Uterus (tissue), 4 donors: ENCODE results near the gene FCRL5. TPM values are rescaled to one million over a fixed set of nuclear protein-coding genes. Genes with fewer than 3 reads are reported as not detected.
"Not testable (repeated sequence)": the region's sequence is repeated elsewhere in the genome, so short reads cannot be mapped to it uniquely, and the experiment has no call there.

Experiments used
- DNase-seq, 2 donors: peaks; one replicate each; pipeline ENCODE4 v3.0.0-alpha.2; 2019 to 2020
- H3K27ac ChIP-seq, 2 donors: fragments of 200-600 bp; sonication (generic); 1 replicate in 1 of 2; 2 replicates in 1 of 2; pipeline ENCODE4 v1.5.1; 2016 to 2018
- H3K27me3 ChIP-seq, 2 donors: fragments of 200-600 bp; sonication (generic); one replicate each; pipeline ENCODE4 v1.5.1; 2018 to 2019; ENCODE audit warnings: control low read depth in 1 of 2
- H3K36me3 ChIP-seq, 2 donors: fragments of 200-600 bp; sonication (generic); one replicate each; pipeline ENCODE4 v1.5.1; 2019; ENCODE audit warnings: control low read depth in 1 of 2
- H3K4me1 ChIP-seq, 2 donors: fragments of 200-600 bp; sonication (generic); one replicate each; pipeline ENCODE4 v1.5.1; 2018 to 2019; ENCODE audit warnings: control low read depth in 1 of 2
- H3K4me3 ChIP-seq, 2 donors: fragments of 200-600 bp; sonication (generic); 1 replicate in 1 of 2; 2 replicates in 1 of 2; pipeline ENCODE4 v1.5.1; 2018 to 2019; ENCODE audit warnings: mild to moderate bottlenecking in 1 of 2
- H3K9me3 ChIP-seq, 2 donors: fragments of 200-600 bp; sonication (generic); one replicate each; pipeline ENCODE4 v1.5.1; 2019; ENCODE audit warnings: control low read depth in 1 of 2
- POLR2A ChIP-seq, 2 donors: fragments of 450-650 bp; IDR thresholded peaks; one replicate each; pipeline ENCODE4 v1.6.1; 2016; ENCODE audit warnings: antibody characterized with exemption in 2 of 2, mild to moderate bottlenecking in 1 of 2, moderate library complexity in 1 of 2
- intact Hi-C: fragments of 100-400 bp; cut with DNase I; formaldehyde crosslinking; loops from one replicate; pipeline ENCODE4 v1.15.1; 2023; ENCODE audit warnings: low total_unique reads
- total RNA-seq, 4 donors: library from RNA; depleted of rRNA in 3 of 4; stranded (reverse); fragments of >200 nt in 3 of 4; gene quantifications; one replicate each; pipeline versions ENCODE4 v1.1.0 to v1.2.4, GENCODE V29; 2014 to 2023
- TF ChIP-seq, protein P1 (sequence below), 4 experiments: fragments of 200-600 bp in 2 of 4; fragments of 450-650 bp in 2 of 4; sonication (generic) in 2 of 4; IDR thresholded peaks; one replicate each; pipeline ENCODE4 v1.5.1; 2016 to 2019; ENCODE audit warnings: antibody characterized with exemption in 4 of 4, mild to moderate bottlenecking in 2 of 4, moderate library complexity in 1 of 4
- donor health status: DM: yes; HTN: yes; CAD: no.

FCRL5 gene
- total RNA-seq, 4 donors from 2014 or later = 0.48 to 1.3 TPM; not detected in 2

DNA sequence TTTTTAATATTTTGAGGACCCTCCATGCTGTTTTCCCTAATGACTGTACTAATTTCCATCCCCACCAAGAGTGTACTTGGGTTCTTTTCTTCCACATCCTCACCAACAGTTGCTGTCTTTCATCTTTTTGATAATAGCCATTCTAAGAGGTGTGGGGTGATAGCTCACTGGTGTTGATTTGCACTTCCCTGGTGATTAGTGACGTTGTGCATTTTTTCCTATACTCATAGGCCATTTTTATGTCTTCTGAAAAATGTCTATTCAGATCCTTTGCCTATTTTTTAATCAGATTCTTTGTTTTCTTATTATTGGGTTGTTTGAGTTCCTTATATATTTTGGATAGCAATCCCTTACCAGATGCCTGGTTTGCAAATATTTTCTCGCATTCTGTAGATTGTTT, 64.2 kb downstream of the FCRL5 start:
- H3K27me3 ChIP-seq = no peaks in the 10 kb centered on the region
- no peak for DNase-seq
- H3K4me3 ChIP-seq = no peak overlapping the region
- no peaks in the 10 kb centered on the region for H3K4me1 ChIP-seq
- no peaks in the 10 kb centered on the region for H3K36me3 ChIP-seq
- H3K27ac ChIP-seq = no peak overlapping the region
- H3K9me3 ChIP-seq = no peaks in the 10 kb centered on the region
- TF ChIP-seq, protein P1, sequence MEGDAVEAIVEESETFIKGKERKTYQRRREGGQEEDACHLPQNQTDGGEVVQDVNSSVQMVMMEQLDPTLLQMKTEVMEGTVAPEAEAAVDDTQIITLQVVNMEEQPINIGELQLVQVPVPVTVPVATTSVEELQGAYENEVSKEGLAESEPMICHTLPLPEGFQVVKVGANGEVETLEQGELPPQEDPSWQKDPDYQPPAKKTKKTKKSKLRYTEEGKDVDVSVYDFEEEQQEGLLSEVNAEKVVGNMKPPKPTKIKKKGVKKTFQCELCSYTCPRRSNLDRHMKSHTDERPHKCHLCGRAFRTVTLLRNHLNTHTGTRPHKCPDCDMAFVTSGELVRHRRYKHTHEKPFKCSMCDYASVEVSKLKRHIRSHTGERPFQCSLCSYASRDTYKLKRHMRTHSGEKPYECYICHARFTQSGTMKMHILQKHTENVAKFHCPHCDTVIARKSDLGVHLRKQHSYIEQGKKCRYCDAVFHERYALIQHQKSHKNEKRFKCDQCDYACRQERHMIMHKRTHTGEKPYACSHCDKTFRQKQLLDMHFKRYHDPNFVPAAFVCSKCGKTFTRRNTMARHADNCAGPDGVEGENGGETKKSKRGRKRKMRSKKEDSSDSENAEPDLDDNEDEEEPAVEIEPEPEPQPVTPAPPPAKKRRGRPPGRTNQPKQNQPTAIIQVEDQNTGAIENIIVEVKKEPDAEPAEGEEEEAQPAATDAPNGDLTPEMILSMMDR (IDR thresholded peaks at IDR 0.05) = no peak
- no peak for TF ChIP-seq POLR2A (IDR thresholded peaks at IDR 0.05)
- intact Hi-C loops = no loop called here

DNA sequence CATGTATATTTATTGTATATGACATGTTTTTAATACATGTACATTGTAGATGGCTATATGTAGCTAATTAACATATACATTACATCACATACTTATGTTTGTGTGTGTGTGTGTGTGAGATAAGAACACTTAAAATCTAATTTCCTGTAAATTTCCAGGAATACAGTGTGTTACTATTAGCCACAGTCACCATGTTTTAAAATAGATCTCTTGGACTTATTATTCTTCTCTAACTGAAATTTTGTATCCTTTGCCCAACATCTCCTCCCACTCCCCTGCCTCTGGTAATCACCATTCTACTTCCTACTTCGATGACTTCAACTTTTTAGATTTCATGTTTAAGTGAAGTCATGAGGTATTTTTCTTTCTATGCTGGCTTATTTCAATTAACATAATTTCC, 64.8 kb downstream of the FCRL5 start:
- Histone ChIP-seq H3K27ac (no peak overlapping the region), H3K4me3 (no peak overlapping the region), H3K9me3 (no peaks in the 10 kb centered on the region), H3K27me3 (no peaks in the 10 kb centered on the region), H3K4me1 (no peaks in the 10 kb centered on the region), H3K36me3 (no peaks in the 10 kb centered on the region)
- no peak for DNase-seq
- intact Hi-C loops = no loop called here
- TF ChIP-seq, protein P1 (IDR thresholded peaks at IDR 0.05) = no peak
- TF ChIP-seq POLR2A (IDR thresholded peaks at IDR 0.05) = no peak

DNA sequence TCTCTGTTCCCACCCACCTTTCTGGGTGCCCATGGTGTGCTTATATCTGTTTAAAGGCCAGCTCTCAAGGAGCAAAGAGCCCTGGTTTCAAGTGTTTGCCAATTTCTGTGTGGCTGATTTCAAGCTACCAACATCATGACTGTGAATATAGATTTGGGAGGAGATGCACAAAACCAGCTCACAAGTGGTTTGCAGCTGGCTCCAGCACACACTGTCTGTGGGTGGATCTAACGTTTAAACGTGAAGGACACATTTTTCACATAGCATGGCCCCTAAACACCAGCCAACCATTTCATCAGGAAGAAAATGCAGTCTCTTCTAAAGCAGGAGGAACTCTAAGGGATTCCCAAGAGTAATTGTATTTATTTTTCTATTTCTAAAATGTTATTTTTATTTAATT, 65.2 kb downstream of the FCRL5 start:
- no peaks in the 10 kb centered on the region for H3K27me3 ChIP-seq
- H3K9me3 ChIP-seq = no peaks in the 10 kb centered on the region
- H3K36me3 ChIP-seq = no peaks in the 10 kb centered on the region
- intact Hi-C loops = no loop called here
- H3K4me3 ChIP-seq = no peak overlapping the region
- no peak for TF ChIP-seq POLR2A (IDR thresholded peaks at IDR 0.05)
- TF ChIP-seq, protein P1 (IDR thresholded peaks at IDR 0.05) = no peak
- H3K4me1 ChIP-seq = no peaks in the 10 kb centered on the region
- no peak for DNase-seq
- no peak overlapping the region for H3K27ac ChIP-seq

DNA sequence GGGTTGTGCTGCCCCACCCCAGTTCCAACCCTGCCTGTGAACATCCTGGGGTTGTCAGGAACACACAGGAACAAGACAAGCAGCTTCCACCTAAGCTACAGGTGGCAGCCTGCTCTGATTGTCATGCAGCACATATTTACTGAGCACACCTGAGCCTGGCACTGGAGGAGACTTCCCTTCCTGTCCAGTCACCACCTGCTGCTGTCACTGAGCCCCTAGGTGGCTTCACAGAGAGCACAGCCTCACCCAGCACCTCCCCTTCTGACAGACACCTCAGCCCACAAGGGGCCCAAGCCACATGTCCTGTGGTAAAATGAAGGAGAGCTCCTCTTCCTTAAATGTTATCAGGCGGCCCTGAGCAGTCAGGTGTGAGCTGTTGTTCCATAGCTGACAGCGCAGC, 65.9 kb downstream of the FCRL5 start:
- H3K4me1 ChIP-seq, DNase-seq, H3K9me3 ChIP-seq, H3K4me3 ChIP-seq, H3K27me3 ChIP-seq, H3K27ac ChIP-seq, H3K36me3 ChIP-seq, intact Hi-C loops: not testable (repeated sequence)

DNA sequence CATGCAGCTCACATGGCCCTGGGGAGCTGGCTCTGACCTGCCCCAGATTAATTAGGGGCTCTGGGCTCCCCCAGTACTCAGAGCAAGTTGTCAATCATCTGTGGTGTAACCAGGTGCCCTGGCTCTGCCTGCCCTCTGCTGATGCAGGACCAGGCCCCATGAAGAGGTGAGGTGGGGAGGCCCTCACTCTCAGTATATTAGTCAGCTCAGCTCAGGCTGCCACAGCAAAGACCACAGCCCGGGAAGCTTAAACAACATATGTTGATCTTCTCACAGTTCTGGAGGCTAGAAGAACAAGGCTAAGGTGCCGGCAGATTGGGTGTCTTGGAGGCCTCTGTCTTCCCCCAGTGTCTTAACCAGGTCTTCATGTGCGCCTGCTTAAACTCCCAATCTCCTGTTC, 66.5 kb downstream of the FCRL5 start:
- Histone ChIP-seq H3K9me3 (no peaks in the 10 kb centered on the region), H3K27ac (no peak overlapping the region), H3K4me1 (no peaks in the 10 kb centered on the region), H3K36me3 (no peaks in the 10 kb centered on the region), H3K4me3 (no peak overlapping the region), H3K27me3 (no peaks in the 10 kb centered on the region)
- TF ChIP-seq POLR2A (IDR thresholded peaks at IDR 0.05) = no peak
- TF ChIP-seq, protein P1 (IDR thresholded peaks at IDR 0.05) = no peak
- DNase-seq = no peak
- intact Hi-C loops = no loop called here

DNA sequence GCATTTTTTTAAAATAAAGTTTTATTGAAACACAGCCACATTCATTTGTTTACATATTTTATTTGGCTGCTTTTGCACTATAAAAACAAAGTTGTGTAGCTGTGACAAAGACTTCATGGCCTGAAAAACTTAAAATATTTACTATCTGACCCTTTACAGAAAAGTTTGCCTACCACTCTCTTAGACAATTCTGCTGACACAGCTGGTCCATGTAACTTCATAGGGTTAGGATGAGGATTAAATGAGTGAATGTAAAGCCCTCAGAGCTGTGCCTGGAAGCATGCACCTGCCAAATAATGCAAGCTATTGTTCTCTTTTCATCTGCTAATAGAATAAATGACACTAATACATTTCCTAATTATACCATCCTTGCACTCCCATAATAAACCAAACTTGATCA, 67.7 kb downstream of the FCRL5 start:
- H3K27me3 ChIP-seq = no peaks in the 10 kb centered on the region
- no peak for DNase-seq
- intact Hi-C loops = no loop called here
- H3K9me3 ChIP-seq = no peaks in the 10 kb centered on the region
- no peak for TF ChIP-seq POLR2A (IDR thresholded peaks at IDR 0.05)
- TF ChIP-seq, protein P1 (IDR thresholded peaks at IDR 0.05) = no peak
- no peaks in the 10 kb centered on the region for H3K4me1 ChIP-seq
- H3K4me3 ChIP-seq = no peak overlapping the region
- H3K36me3 ChIP-seq = no peaks in the 10 kb centered on the region
- H3K27ac ChIP-seq = no peak overlapping the region
